HepG2 (cell line): ENCODE data around the gene NEU4. TPM values are rescaled to one million over a fixed set of nuclear protein-coding genes. Genes with fewer than 3 reads are reported as not detected.

ENCODE experiments used
- BORCS8-MEF2B ChIP-seq: sonication (generic); formaldehyde crosslinking; IDR thresholded peaks from 2 replicates; pipeline ENCODE4 v1.8.0; 2022; ENCODE audit warnings: mild to moderate bottlenecking, missing genetic modification reagents
- HNRNPH1 ChIP-seq: fragments of 200-400 bp; formaldehyde crosslinking; optimal IDR thresholded peaks from 2 replicates; pipeline ENCODE3; 2017; ENCODE audit warnings: mild to moderate bottlenecking, low read depth, low read length
- ZNF746 ChIP-seq: sonication (generic); formaldehyde crosslinking; IDR thresholded peaks from 2 replicates; pipeline ENCODE4 v1.8.0; 2022; ENCODE audit warnings: mild to moderate bottlenecking, missing genetic modification reagents
- ZNF788 ChIP-seq: sonication (generic); formaldehyde crosslinking; IDR thresholded peaks from 2 replicates; pipeline ENCODE4 v1.5.0; 2020; ENCODE audit warnings: mild to moderate bottlenecking, missing genetic modification reagents, borderline replicate concordance
- polyA plus RNA-seq, 8 experiments: library from polyadenylated mRNA; depleted of rRNA in 3 of 8; stranded (reverse) in 7 of 8; unstranded in 1 of 8; fragments of >200 nt; fragmentation: Illumina TruSeq in 4 of 8; extraction: Trizol in 4 of 8; gene quantifications; 2 replicates each; pipeline versions ENCODE4 v1.2.1 to v1.2.3, GENCODE V29; 2011 to 2016; ENCODE audit warnings: low read depth in 4 of 8, missing spikeins in 1 of 8, mixed read lengths in 1 of 8; ENCODE audit not compliant: insufficient read depth in 1 of 8
- total RNA-seq, 5 experiments: library from RNA; depleted of rRNA; stranded (reverse); fragments of >200 nt; fragmentation: Illumina TruSeq; extraction: Trizol; gene quantifications; 2 replicates each; pipeline ENCODE4 v1.2.3, GENCODE V29; 2016; ENCODE audit warnings: low read depth in 1 of 5
- TF ChIP-seq, protein P1 (sequence below): sonication (generic); formaldehyde crosslinking; IDR thresholded peaks from 2 replicates; pipeline ENCODE4 v1.4.0; 2020; ENCODE audit warnings: missing genetic modification reagents, borderline replicate concordance
- TF ChIP-seq, protein P2 (sequence below): IDR thresholded peaks from 2 replicates; pipeline ENCODE4 v1.6.1; 2016; ENCODE audit warnings: missing genetic modification reagents, missing compliant biosample characterization
- TF ChIP-seq, protein P3 (sequence below): sonication (generic); formaldehyde crosslinking; IDR thresholded peaks from 2 replicates; pipeline ENCODE4 v1.5.0; 2020; ENCODE audit warnings: mild to moderate bottlenecking, missing genetic modification reagents

NEU4 gene
- total and polyA plus RNA-seq, 2 of the 13 experiments (the other 11 are each of a cell fraction or from before 2014, with no cell fraction given): 53.5 to 107 TPM

DNA sequence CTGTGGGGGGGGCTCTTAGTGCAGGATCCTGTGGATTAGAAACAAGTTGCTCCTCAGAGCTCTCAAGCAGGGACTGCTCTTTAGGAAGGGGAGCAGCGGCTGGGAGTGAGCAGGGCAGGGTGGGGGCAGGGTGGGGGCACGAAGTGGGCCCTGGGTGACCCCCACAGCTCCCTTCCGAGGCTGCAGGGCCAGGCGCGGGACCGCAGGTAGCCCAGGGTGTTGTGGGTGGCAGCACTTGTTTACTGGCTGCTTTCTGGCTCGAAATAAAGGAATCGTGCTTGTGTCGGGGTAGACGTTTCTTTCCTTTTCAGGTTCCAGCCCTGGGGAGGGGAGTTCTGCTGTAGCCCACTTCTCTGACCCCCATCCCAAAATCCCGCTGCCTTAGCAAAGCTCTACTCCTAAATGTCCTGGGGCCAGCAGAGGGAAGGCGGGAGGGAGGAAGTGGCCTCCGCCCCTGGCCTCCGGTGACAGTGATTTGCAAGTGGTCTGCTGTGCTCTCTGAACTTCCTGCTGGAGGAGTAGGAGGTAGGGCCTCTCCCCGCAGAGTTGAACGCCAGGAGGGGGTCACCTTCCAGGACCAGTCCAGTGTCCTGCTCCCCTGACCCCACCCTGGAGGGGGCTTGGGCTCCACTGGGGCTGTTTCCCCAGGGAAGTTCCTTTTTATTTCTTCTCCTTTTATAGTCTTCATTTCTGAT lies 8.3 kb downstream of the NEU4 start (continued):
- TF ChIP-seq, protein P1, sequence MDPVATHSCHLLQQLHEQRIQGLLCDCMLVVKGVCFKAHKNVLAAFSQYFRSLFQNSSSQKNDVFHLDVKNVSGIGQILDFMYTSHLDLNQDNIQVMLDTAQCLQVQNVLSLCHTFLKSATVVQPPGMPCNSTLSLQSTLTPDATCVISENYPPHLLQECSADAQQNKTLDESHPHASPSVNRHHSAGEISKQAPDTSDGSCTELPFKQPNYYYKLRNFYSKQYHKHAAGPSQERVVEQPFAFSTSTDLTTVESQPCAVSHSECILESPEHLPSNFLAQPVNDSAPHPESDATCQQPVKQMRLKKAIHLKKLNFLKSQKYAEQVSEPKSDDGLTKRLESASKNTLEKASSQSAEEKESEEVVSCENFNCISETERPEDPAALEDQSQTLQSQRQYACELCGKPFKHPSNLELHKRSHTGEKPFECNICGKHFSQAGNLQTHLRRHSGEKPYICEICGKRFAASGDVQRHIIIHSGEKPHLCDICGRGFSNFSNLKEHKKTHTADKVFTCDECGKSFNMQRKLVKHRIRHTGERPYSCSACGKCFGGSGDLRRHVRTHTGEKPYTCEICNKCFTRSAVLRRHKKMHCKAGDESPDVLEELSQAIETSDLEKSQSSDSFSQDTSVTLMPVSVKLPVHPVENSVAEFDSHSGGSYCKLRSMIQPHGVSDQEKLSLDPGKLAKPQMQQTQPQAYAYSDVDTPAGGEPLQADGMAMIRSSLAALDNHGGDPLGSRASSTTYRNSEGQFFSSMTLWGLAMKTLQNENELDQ (CRISPR knock-in tag): no peak
- TF ChIP-seq HNRNPH1 (no peak), BORCS8-MEF2B (CRISPR knock-in tag) (peak; percentile 35; the same call in 1 of the 2 replicates), ZNF788 (CRISPR knock-in tag) (no peak), ZNF746 (CRISPR knock-in tag) (no peak)
- TF ChIP-seq, protein P2, sequence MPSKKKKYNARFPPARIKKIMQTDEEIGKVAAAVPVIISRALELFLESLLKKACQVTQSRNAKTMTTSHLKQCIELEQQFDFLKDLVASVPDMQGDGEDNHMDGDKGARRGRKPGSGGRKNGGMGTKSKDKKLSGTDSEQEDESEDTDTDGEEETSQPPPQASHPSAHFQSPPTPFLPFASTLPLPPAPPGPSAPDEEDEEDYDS: 0 out of 2 replicates have a peak, but pooled peaks have one; percentile 34
- TF ChIP-seq, protein P3, sequence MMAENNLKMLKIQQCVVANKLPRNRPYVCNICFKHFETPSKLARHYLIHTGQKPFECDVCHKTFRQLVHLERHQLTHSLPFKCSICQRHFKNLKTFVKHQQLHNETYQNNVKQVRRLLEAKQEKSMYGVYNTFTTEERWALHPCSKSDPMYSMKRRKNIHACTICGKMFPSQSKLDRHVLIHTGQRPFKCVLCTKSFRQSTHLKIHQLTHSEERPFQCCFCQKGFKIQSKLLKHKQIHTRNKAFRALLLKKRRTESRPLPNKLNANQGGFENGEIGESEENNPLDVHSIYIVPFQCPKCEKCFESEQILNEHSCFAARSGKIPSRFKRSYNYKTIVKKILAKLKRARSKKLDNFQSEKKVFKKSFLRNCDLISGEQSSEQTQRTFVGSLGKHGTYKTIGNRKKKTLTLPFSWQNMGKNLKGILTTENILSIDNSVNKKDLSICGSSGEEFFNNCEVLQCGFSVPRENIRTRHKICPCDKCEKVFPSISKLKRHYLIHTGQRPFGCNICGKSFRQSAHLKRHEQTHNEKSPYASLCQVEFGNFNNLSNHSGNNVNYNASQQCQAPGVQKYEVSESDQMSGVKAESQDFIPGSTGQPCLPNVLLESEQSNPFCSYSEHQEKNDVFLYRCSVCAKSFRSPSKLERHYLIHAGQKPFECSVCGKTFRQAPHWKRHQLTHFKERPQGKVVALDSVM: peak; percentile 99
